Caco-2 (cell line): ENCODE data around the gene IGFBP3. TPM values are rescaled to one million over a fixed set of nuclear protein-coding genes. Genes with fewer than 3 reads are reported as not detected.

ENCODE experiments used
- BruUV-seq: library from RNA; stranded (reverse); fragments of 400-500 nt; replicated peaks from 2 replicates; lab custom pipeline; 2021; lab: Mats Ljungman, UMichigan
- CTCF ChIA-PET: fragments of 300-600 bp; sonication (Branson Sonifier 250); formaldehyde crosslinking; loops from one replicate; lab custom pipeline; 2022; ENCODE audit warnings: antibody characterized with exemption; lab: Charles Lee
- POLR2A ChIA-PET: fragments of 300-600 bp; sonication (Branson Sonifier 250); formaldehyde crosslinking; loops from one replicate; lab custom pipeline; 2022; ENCODE audit warnings: antibody characterized with exemption; lab: Charles Lee
- DNase-seq, 2 experiments: peaks; one replicate each; pipeline versions ENCODE4 v3.0.0 to v3.0.0-alpha.2; 2020 to 2022
- H3K27me3 ChIP-seq: replicated peaks from 2 replicates; pipeline ENCODE4 v1.6.0; 2011; ENCODE audit warnings: low read length; ENCODE audit not compliant: control insufficient read depth, insufficient read depth
- H3K36me3 ChIP-seq: 2 replicates; pipeline ENCODE4 v1.5.1; 2011; ENCODE audit warnings: low read length; ENCODE audit not compliant: control insufficient read depth, insufficient read depth
- H3K4me1 ChIP-seq: fragments of 250-450 bp; sonication (Bioruptor Pico); 2 replicates; pipeline ENCODE4 v1.5.1; 2020; ENCODE audit warnings: mild to moderate bottlenecking
- H3K4me3 ChIP-seq: 2 replicates; pipeline ENCODE4 v1.5.1; 2011; ENCODE audit warnings: low read depth, mild to moderate bottlenecking, control low read depth, low read length
- H3K9me3 ChIP-seq: fragments of 250-450 bp; sonication (Bioruptor Pico); 2 replicates; pipeline ENCODE4 v1.5.1; 2020; ENCODE audit warnings: mild to moderate bottlenecking, moderate library complexity
- H3K27ac Mint-ChIP-seq: one replicate; pipeline ENCODE4 v1.8.0; 2022; ENCODE audit warnings: mixed read lengths; ENCODE audit not compliant: unreplicated experiment
- H3K27me3 Mint-ChIP-seq: one replicate; pipeline ENCODE4 v1.8.0; 2022; ENCODE audit warnings: mixed read lengths; ENCODE audit not compliant: insufficient read depth, unreplicated experiment
- H3K36me3 Mint-ChIP-seq: one replicate; pipeline ENCODE4 v1.8.0; 2022; ENCODE audit warnings: mild to moderate bottlenecking, mixed read lengths; ENCODE audit not compliant: insufficient read depth, unreplicated experiment
- H3K4me1 Mint-ChIP-seq: one replicate; pipeline ENCODE4 v1.8.0; 2022; ENCODE audit warnings: low read depth, mixed read lengths; ENCODE audit not compliant: unreplicated experiment
- H3K4me3 Mint-ChIP-seq: one replicate; pipeline ENCODE4 v1.8.0; 2022; ENCODE audit warnings: mild to moderate bottlenecking, moderate library complexity, mixed read lengths; ENCODE audit not compliant: unreplicated experiment
- H3K9me3 Mint-ChIP-seq: one replicate; pipeline ENCODE4 v1.8.0; 2022; ENCODE audit warnings: mixed read lengths; ENCODE audit not compliant: unreplicated experiment
- CTCF ChIP-seq, 2 experiments: fragments of 200-600 bp in 1 of 2; IDR thresholded peaks; 1 replicate in 1 of 2; 2 replicates in 1 of 2; pipeline versions ENCODE4 v1.5.1 to v1.8.0; 2011 to 2022; ENCODE audit warnings: antibody characterized with exemption in 1 of 2, control low read depth in 1 of 2, inconsistent platforms in 1 of 2, low read depth in 1 of 2, low read length in 1 of 2, mild to moderate bottlenecking in 1 of 2, moderate library complexity in 1 of 2; ENCODE audit not compliant: insufficient read depth in 1 of 2, severe bottlenecking in 1 of 2, unreplicated experiment in 1 of 2
- intact Hi-C: fragments of 100-400 bp; cut with micrococcal nuclease; formaldehyde crosslinking; loops from one replicate; pipeline ENCODE4 v1.10.0; 2022; ENCODE audit not compliant: unreplicated experiment
- total RNA-seq: library from RNA; stranded (reverse); gene quantifications from 2 replicates; pipeline ENCODE4 v1.2.3, GENCODE V29; 2022

IGFBP3 gene
- total RNA-seq, 1 experiment from 2014 or later, result 0.79 TPM

- no peaks in the 10 kb centered on the region for H3K36me3 ChIP-seq
- peaks cover 3% of the 10 kb centered on the region for H3K27me3 Mint-ChIP-seq
- ChIA-PET POLR2A (no interaction called here), CTCF (no interaction called here)
- TF ChIP-seq CTCF (IDR thresholded peaks at IDR 0.05; ENCODE audit: insufficient read depth in 1 of 2, low read depth in 1 of 2, low read length in 1 of 2, severe bottlenecking in 1 of 2, unreplicated experiment in 1 of 2), result no peak
- H3K4me1 ChIP-seq, result no peaks in the 10 kb centered on the region
- H3K4me3 ChIP-seq, result no peak overlapping the region
- H3K4me3 Mint-ChIP-seq, result no peak overlapping the region
- intact Hi-C loops, result no loop called here
- no peaks in the 10 kb centered on the region for H3K4me1 Mint-ChIP-seq
- H3K27me3 ChIP-seq, result no peaks in the 10 kb centered on the region
- no peak overlapping the region for H3K27ac Mint-ChIP-seq
- BruUV-seq, result no TSS peak
- no peaks in the 10 kb centered on the region for H3K36me3 Mint-ChIP-seq
- peaks cover 9% of the 10 kb centered on the region for H3K9me3 Mint-ChIP-seq
- DNase-seq, result no peak
- peaks cover 5% of the 10 kb centered on the region; the same call in 1 of the 2 replicates for H3K9me3 ChIP-seq
These were observed 16.2 kb upstream of the IGFBP3 start for GRCh38 chr7:45937301-45937700.

- Mint-ChIP-seq H3K4me1 (no peaks in the 10 kb centered on the region), H3K27me3 (peaks cover 2% of the 10 kb centered on the region), H3K9me3 (no peaks in the 10 kb centered on the region), H3K4me3 (no peak overlapping the region), H3K27ac (no peak overlapping the region), H3K36me3 (no peaks in the 10 kb centered on the region)
- TF ChIP-seq CTCF (IDR thresholded peaks at IDR 0.05; ENCODE audit: insufficient read depth in 1 of 2, low read depth in 1 of 2, low read length in 1 of 2, severe bottlenecking in 1 of 2, unreplicated experiment in 1 of 2), result no peak
- no peaks in the 10 kb centered on the region for H3K9me3 ChIP-seq
- CTCF ChIA-PET, result no interaction called here
- intact Hi-C loops, result no loop called here
- no TSS peak for BruUV-seq
- H3K27me3 ChIP-seq, result no peaks in the 10 kb centered on the region
- DNase-seq, result no peak
- H3K4me1 ChIP-seq, result no peaks in the 10 kb centered on the region
- POLR2A ChIA-PET, result no interaction called here
- no peaks in the 10 kb centered on the region for H3K36me3 ChIP-seq
- no peak overlapping the region for H3K4me3 ChIP-seq
These were observed 9.9 kb upstream of the IGFBP3 start for GRCh38 chr7:45930967-45931366.

- intact Hi-C loops, result no loop called here
- Mint-ChIP-seq H3K36me3 (no peaks in the 10 kb centered on the region), H3K4me3 (no peak overlapping the region), H3K27ac (no peak overlapping the region), H3K9me3 (no peaks in the 10 kb centered on the region), H3K4me1 (no peaks in the 10 kb centered on the region), H3K27me3 (peaks cover 5% of the 10 kb centered on the region)
- Histone ChIP-seq H3K36me3 (no peaks in the 10 kb centered on the region), H3K4me3 (no peak overlapping the region), H3K4me1 (no peaks in the 10 kb centered on the region), H3K9me3 (no peaks in the 10 kb centered on the region), H3K27me3 (no peaks in the 10 kb centered on the region; the same call in 1 of the 2 replicates)
- ChIA-PET POLR2A (no interaction called here), CTCF (no interaction called here)
- no peak for DNase-seq
- no peak for TF ChIP-seq CTCF (IDR thresholded peaks at IDR 0.05; ENCODE audit: insufficient read depth in 1 of 2, low read depth in 1 of 2, low read length in 1 of 2, severe bottlenecking in 1 of 2, unreplicated experiment in 1 of 2)
- no TSS peak for BruUV-seq
These were observed 6.6 kb upstream of the IGFBP3 start for GRCh38 chr7:45927721-45928120.
